OCI-LY1 (cell line): ENCODE measurements around the gene EXOC7.

Source experiments
- H2AFZ ChIP-seq: fragments of 200-600 bp; sonication (generic), shearing (Covaris generic); 2 replicates; pipeline ENCODE4 v1.6.0; 2014; ENCODE audit warnings: antibody characterized with exemption, mild to moderate bottlenecking, low read length
- H3F3A ChIP-seq: fragments of 200-600 bp; sonication (generic), shearing (Covaris generic); 2 replicates; pipeline ENCODE4 v1.6.0; 2014; ENCODE audit warnings: mild to moderate bottlenecking, antibody characterized with exemption, low read length, moderate library complexity; ENCODE audit not compliant: insufficient read depth
- H3K27ac ChIP-seq: fragments of 200-600 bp; sonication (generic); 2 replicates; pipeline ENCODE4 v1.5.1; 2014; ENCODE audit warnings: low read length, mixed run types, mild to moderate bottlenecking, low read depth; ENCODE audit not compliant: poor library complexity, severe bottlenecking
- H3K27me3 ChIP-seq: fragments of 200-600 bp; sonication (generic); 2 replicates; pipeline ENCODE4 v1.6.0; 2014; ENCODE audit warnings: antibody characterized with exemption, mild to moderate bottlenecking, low read length, moderate library complexity; ENCODE audit not compliant: insufficient read depth
- H3K36me3 ChIP-seq: fragments of 200-600 bp; sonication (generic); 2 replicates; pipeline ENCODE4 v1.6.1; 2014; ENCODE audit warnings: mild to moderate bottlenecking, antibody characterized with exemption, low read length, moderate library complexity, mixed read lengths; ENCODE audit not compliant: insufficient read depth
- H3K4me1 ChIP-seq: fragments of 200-600 bp; sonication (generic); 2 replicates; pipeline ENCODE4 v1.5.1; 2014; ENCODE audit warnings: mild to moderate bottlenecking, low read length, moderate library complexity; ENCODE audit not compliant: insufficient read depth, severe bottlenecking
- H3K4me2 ChIP-seq: fragments of 200-600 bp; sonication (generic), shearing (Covaris generic); 2 replicates; pipeline ENCODE4 v1.6.1; 2014; ENCODE audit warnings: low read length
- H3K4me3 ChIP-seq: fragments of 200-600 bp; sonication (generic); 2 replicates; pipeline ENCODE4 v1.5.1; 2014; ENCODE audit warnings: low read length, low read depth, mild to moderate bottlenecking, mixed read lengths; ENCODE audit not compliant: poor library complexity, severe bottlenecking
- H3K79me2 ChIP-seq: fragments of 200-600 bp; shearing (Covaris generic); 2 replicates; pipeline ENCODE4 v1.6.1; 2016; ENCODE audit warnings: mixed run types, low read length, mixed read lengths; ENCODE audit not compliant: insufficient read depth
- H3K9ac ChIP-seq: fragments of 200-600 bp; sonication (generic), shearing (Covaris generic); 2 replicates; pipeline ENCODE4 v1.6.1; 2014; ENCODE audit warnings: mild to moderate bottlenecking, low read length, mixed read lengths
- H3K9me2 ChIP-seq: fragments of 200-600 bp; sonication (generic), shearing (Covaris generic); 2 replicates; pipeline ENCODE4 v1.6.1; 2014; ENCODE audit warnings: low read depth, mild to moderate bottlenecking, low read length, mixed read lengths
- H3K9me3 ChIP-seq: fragments of 200-600 bp; shearing (Covaris generic); 2 replicates; pipeline ENCODE4 v1.6.1; 2014; ENCODE audit warnings: low read length, mixed read lengths
- H4K20me1 ChIP-seq: fragments of 200-600 bp; sonication (generic), shearing (Covaris generic); 2 replicates; pipeline ENCODE4 v1.6.0; 2016; ENCODE audit warnings: mild to moderate bottlenecking, low read length; ENCODE audit not compliant: insufficient read depth
- CTCF ChIP-seq: fragments of 200-600 bp; sonication (generic), shearing (Covaris generic); IDR thresholded peaks from 2 replicates; pipeline ENCODE4 v1.5.1; 2017; ENCODE audit warnings: mild to moderate bottlenecking, antibody characterized with exemption, low read length, moderate library complexity, mixed read lengths
- EZH2 ChIP-seq: fragments of 200-600 bp; sonication (generic), shearing (Covaris generic); IDR thresholded peaks from 2 replicates; pipeline ENCODE4 v1.8.0; 2017; ENCODE audit warnings: borderline replicate concordance, mixed run types, mild to moderate bottlenecking, antibody characterized with exemption, low read length, moderate library complexity, mixed read lengths

EXOC7 gene

GRCh38 chr17:76054112-76054476 is 49.5 kb downstream of the EXOC7 start:
- Histone ChIP-seq H3F3A (no peaks in the 10 kb centered on the region), H3K9me2 (no peaks in the 10 kb centered on the region), H3K79me2 (no peaks in the 10 kb centered on the region), H3K9me3 (no peaks in the 10 kb centered on the region), H3K9ac (no peak overlapping the region), H3K4me1 (no peaks in the 10 kb centered on the region), H3K4me2 (no peak overlapping the region), H3K27ac (no peak overlapping the region), H2AFZ (no peak overlapping the region), H3K36me3 (peaks cover 77% of the 10 kb centered on the region), H3K4me3 (no peak overlapping the region), H4K20me1 (no peaks in the 10 kb centered on the region), H3K27me3 (no peaks in the 10 kb centered on the region)
- TF ChIP-seq EZH2: no peak
- no peak for TF ChIP-seq CTCF

- Histone ChIP-seq H3K27ac (no peak overlapping the region), H3K36me3 (peaks cover 77% of the 10 kb centered on the region), H3K9me2 (no peaks in the 10 kb centered on the region), H3F3A (no peaks in the 10 kb centered on the region), H3K9ac (no peak overlapping the region), H4K20me1 (no peaks in the 10 kb centered on the region), H3K9me3 (no peaks in the 10 kb centered on the region), H3K4me1 (no peaks in the 10 kb centered on the region), H3K4me3 (no peak overlapping the region), H3K79me2 (no peaks in the 10 kb centered on the region), H3K4me2 (no peak overlapping the region), H3K27me3 (no peaks in the 10 kb centered on the region), H2AFZ (no peak overlapping the region)
- TF ChIP-seq CTCF (no peak), EZH2 (no peak)
Measured at GRCh38 chr17:76053246-76054111, 50.1 kb downstream of the EXOC7 start.

GRCh38 chr17:76051561-76051960 is 52.0 kb downstream of the EXOC7 start:
- no peaks in the 10 kb centered on the region for H3K9me2 ChIP-seq
- H3K4me2 ChIP-seq: no peak overlapping the region
- no peak for TF ChIP-seq EZH2
- TF ChIP-seq CTCF: no peak
- H3K79me2 ChIP-seq: no peaks in the 10 kb centered on the region
- no peaks in the 10 kb centered on the region for H3K9me3 ChIP-seq
- no peak overlapping the region for H3K9ac ChIP-seq
- H3K4me1 ChIP-seq: peaks cover 6% of the 10 kb centered on the region
- H3K27ac ChIP-seq: no peak overlapping the region
- H3K4me3 ChIP-seq: no peak overlapping the region
- H3K27me3 ChIP-seq: no peaks in the 10 kb centered on the region
- H4K20me1 ChIP-seq: no peaks in the 10 kb centered on the region
- no peaks in the 10 kb centered on the region for H3F3A ChIP-seq
- no peak overlapping the region for H2AFZ ChIP-seq
- H3K36me3 ChIP-seq: peaks cover 74% of the 10 kb centered on the region
